Activated T-cell treated with anti-CD3 and anti-CD28 coated beads, Interleukin-2, amount 50 U/mL, for 48 hours (primary cell): Measurements from ENCODE around the gene NCMAP.
"Not testable (repeated sequence)": the region's sequence is repeated elsewhere in the genome, so short reads cannot be mapped to it uniquely, and the experiment has no call there.

Experiments
- DNase-seq, 2 experiments: peaks; one replicate each; pipeline ENCODE4 v3.0.0-alpha.2; 2020

Gene NCMAP, protein sequence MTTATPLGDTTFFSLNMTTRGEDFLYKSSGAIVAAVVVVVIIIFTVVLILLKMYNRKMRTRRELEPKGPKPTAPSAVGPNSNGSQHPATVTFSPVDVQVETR

DNA sequence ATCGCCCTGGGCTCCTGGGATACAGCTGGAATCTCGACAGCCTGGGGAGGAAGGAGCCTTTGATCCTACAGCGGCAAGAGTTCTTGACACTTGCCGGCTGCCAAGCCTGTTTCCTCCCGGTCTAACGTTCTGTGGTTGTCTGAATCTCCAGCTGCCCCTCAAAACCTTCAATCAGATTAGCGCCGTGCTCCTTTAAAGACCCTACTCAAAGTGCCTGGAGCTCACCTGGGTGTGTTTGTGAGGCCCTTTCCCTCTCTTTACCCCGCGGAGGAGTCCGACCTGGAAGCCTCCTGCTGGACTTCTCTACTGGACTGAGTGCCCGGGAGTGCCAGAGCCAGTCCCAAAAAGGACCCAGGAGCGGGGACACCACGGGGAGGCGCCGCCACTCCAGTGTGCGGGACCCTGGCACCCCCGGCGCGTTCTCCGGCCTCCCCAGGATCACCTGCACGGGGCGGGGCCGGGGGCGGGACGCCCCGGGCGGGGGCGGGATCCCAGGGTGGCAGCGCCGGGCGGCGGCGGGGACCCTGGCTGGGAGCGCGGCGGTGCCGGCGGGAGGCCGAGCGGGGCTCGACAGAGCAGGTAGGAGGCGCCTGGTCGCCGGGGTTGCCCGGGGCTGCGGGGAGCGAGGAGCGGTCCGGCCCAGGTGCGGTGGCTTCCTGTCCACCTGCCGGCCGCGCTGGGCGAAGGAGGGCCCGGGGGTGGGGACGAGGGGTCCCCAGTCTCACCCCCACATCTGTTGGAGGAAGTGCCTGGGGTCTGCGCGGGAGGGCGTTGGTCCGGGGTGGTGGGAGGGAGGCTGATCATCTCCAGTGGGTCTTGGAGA lies at the start of gene NCMAP:
TSS of gene NCMAP (plus strand) at position 497 of the 823 bp plus-strand sequence. CDS start 39,344 bp downstream, outside the sequence.
- peak; percentile 48 to 61 for DNase-seq

- no peak for DNase-seq
These were observed 49.1 kb upstream of the NCMAP start for GRCh38 chr1:24506691-24507381.

- peak in 1 of 2 experiments; percentile 33 for DNase-seq
These were observed 48.5 kb upstream of the NCMAP start for GRCh38 chr1:24507405-24507804.

- no peak for DNase-seq
These were observed 47.0 kb upstream of the NCMAP start for GRCh38 chr1:24508911-24509310.

DNA sequence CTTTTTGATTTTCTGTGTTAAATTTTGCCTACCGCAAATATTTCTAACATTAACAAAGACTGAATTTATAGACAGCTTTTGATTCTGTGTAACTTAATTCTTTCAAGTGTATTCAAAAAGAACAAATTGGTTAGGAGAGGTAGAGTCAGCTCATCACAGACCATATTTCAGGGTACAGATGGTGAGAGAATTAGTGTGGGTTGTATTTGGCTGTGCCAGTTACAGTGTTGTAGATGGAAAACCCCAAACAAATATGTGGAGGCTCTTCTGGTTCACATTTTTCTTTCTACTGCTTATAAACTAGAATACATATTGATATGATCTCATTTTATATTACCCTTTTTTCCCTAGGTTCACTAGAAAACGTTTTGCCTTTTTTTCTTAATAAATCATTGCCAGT lies 42.2 kb upstream of the NCMAP start:
- no peak for DNase-seq

GRCh38 chr1:24514946-24515345 lies 40.9 kb upstream of the NCMAP start:
- DNase-seq = no peak

DNA sequence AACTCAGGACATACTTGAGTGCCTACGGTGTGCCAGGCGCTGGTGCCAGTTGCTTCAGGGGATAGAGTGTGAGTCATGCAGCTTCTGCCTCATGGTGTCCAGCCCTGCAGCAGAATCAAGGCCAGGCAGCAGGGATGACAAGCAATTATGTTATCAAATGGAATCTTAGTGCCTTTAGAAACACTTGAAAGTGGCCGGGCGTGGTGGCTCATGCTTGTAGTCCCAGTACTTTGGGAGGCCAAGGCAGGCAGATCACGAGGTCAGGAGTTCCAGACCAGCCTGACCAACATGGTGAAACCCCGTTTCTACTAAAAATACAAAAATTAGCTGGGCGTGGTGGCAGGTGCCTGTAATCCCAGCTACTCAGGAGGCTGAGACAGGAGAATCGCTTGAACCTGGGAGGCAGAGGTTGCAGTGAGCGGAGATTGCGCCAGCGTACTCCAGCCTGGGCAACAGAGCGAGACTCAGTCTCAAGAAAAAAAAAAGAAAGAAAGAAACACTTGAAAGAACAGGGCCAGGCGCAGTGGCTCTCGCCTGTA lies 40.1 kb upstream of the NCMAP start:
- not testable (repeated sequence) for DNase-seq

DNA sequence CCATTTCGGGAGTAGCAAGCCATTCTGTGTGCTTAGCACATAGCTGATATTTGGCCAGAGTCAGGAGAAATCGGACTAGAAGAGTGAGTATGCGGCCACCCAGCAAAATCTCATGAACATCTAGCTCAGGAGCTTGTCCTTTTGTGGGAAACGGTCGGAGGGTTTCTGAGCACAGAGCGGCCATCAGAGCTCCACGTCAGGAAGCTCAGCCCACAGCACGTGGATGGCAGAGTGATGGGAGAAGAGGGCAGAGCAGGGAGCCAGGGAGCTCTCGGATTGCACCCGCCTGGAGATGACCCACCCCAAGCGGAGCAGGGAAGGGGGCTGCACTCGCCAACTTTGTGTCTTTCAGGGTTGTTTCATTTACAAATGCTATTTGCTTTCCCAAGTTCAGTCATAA lies 39.4 kb upstream of the NCMAP start:
- DNase-seq = no peak

DNA sequence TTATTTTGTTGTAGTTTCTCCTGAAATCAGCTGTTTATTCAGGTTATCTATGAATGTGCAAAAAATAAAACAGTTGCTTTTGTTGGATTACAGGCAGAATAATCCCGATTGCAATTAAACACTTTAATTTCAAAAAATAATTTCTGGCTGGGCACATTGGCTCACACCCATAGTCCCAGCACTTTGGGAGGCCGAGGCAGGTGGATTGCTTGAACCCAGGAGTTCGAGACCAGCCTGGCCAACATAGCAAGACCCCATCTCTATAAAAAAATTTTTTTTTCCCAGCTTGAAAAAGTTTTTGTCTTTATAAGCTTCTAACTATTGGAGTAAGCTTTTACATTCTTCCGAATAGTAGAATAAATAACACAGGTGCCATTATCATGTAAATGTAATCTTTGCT lies 38.0 kb upstream of the NCMAP start:
- no peak for DNase-seq

DNA sequence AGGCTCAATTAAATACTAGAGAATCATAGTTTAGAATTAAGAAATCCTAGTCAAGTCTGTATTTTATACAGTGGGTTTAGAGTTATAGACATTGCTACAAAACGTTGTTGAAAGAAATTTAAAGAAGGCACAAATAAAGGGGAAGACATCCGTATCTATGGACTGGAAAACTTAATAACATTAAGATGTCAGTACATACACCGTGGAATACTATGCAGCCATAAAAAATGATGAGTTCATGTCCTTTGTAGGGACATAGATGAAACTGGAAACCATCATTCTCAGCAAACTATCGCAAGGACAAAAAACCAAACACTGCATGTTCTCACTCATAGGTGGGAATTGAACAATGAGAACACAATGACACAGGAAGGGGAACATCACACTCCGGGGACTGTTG lies 35.6 kb upstream of the NCMAP start:
- DNase-seq = not testable (repeated sequence)

DNA sequence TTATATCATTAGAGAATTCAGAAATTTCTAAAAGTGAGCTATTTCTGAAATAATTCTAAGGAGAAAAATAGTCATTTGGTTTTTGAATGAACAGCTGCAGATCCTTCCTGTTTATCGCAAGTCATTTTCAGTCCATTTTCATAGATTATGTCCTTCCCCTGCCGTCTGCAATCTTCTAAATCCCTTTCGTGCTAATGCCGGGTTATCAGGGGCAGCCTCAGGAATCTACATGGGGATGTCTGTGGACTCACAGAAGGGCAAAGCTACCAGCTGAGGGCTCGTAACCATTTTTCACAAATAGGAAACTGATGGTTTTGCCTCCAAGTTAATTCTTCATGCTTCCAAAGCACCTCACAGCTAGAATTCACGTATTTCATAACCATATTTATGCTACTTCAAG lies 30.3 kb upstream of the NCMAP start:
- no peak for DNase-seq

- no peak for DNase-seq
These were observed 29.8 kb upstream of the NCMAP start for GRCh38 chr1:24526045-24526444.

DNA sequence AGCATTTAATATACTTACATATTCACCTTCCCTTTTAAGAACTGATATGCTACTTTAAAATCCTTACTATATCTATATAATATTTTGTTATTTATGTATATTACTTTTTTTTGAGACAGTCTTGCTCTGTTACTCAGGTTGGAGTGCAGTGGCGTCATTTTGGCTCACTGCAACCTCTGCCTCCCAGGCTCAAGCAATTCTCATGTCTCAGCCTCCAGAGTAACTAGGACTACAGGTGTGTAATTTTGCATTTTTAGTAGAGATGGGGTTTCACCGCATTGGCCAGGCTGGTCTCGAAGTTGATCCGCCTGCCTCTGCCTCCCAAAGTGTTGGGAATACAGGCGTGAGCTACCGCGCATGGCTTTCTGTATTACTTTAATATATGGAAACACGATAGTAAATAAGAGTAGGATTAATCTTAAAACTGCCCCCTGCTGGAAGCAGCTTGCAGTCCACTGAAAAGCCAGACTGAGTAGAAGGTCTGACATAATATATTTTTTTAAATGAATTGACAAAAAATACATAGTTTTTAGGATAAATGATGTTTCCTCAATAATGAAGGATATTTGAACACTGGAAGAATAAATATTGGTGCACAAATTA lies 28.8 kb upstream of the NCMAP start:
- DNase-seq = peak; percentile 64 to 68

- no peak for DNase-seq
These were observed 27.1 kb upstream of the NCMAP start for GRCh38 chr1:24528744-24529143.

DNA sequence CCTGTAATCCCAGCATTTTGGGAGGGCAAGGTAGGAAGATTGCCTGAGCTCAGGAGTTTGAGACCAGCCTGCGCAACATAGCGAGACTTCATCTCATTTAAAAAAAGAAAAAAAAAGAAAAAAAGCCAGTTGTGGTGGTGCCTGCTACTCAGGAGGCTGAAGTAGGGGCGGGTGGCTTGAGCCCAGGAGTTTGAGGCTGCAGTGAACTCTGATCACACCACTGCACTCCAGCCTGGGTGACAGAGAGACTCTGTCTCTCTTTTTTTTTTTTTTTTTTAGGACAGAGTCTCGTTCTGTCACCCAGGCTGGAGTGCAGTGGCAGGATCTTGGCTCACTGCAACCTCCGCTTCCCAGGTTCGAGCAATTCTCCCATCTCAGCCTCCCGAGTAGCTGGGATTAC lies 26.6 kb upstream of the NCMAP start:
- DNase-seq = not testable (repeated sequence)

DNA sequence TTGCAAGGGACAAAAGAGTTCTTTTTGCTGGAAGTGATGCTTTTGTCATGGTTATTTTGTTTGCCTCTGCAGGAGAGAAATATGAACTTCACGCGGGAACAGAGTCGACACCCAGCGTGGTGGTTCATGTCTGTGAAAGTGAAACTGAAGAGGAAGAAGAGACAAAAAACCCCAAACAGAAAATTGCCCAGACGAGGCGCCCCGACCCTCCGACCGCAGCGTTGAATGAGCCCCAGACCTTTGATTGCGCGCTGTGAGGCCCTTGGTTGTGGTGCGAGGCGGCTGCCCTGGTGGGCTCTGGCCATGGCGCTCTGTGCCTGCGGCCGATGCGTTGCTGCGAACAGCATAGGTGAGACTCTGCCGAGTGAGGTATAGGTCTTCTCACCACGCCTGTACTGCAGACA lies 20.9 kb upstream of the NCMAP start:
- DNase-seq = peak; percentile 84

DNA sequence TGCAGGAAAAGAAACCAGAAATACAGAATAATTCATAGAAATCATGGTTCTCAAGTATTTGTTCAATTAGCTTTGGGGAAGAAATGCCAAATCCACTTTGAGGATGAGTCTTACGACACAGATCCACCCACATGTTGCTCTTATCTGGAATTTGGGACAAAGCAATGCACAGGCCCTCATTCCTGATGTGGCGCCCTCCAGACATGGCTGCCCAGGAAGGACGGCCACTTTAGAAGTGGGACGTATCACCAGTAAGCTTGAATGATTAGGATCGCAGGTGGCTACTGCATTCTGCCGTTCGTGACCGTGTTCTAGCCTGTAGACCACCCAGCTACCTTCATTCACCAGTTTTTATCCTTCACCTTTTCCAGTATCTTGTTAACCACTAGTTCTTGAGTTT lies 20.1 kb upstream of the NCMAP start:
- DNase-seq = no peak

GRCh38 chr1:24536391-24536840 lies 19.5 kb upstream of the NCMAP start:
- DNase-seq = peak; percentile 73 to 75

- DNase-seq = peak in 1 of 2 experiments; percentile 45
These were observed 15.6 kb upstream of the NCMAP start for GRCh38 chr1:24540051-24540905.

DNA sequence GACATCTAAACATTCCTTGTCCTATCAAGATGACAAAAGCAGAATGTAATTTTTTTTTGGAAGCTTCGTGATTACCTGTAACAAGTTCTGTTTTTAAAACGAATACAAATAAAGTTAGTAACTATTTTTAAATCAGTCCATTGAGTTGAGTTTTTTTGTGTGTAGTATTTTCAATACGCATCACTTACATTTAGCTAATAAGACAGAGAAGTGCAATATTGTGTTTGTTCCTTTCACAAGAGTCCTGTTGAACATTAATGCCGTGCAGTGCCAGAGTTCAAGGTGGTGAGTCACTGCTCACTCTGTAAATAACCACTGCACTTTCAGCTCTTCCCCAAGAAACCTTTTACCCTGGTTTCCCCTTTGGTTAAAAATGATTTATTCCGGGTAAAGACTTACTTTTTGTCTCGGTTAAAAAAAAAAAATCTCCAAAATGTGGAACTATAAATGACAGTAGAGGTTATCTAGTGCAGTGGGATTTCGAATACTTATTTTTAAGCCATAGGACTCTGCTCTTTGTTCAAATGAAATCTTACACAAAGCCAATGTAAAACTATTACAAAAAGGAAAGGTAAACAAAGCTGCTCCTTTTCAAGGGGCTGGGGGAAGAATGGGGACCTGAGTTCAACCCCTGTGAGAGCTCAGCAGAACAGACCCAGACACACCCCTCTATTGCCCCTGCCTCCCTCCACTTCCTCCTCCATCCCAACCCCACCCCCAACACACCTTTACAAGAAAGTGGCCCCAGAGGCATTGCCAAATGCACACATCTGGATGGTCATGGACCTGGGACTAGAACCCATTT lies 14.8 kb upstream of the NCMAP start:
- DNase-seq = no peak

GRCh38 chr1:24541711-24542346 lies 14.1 kb upstream of the NCMAP start:
- DNase-seq = peak; percentile 48 to 49
